ENCODE results near the gene PLD5. TPM values are rescaled to one million over a fixed set of nuclear protein-coding genes. Genes with fewer than 3 reads are reported as not detected.

The PLD5 gene
- total and polyA plus RNA-seq, 4 donors = under 0.01 to 0.17 (median 0.05) TPM; not detected in 1

GRCh38 chr1:242556759-242557158, 32.3 kb upstream of the PLD5 start (continued):
- TF ChIP-seq RAD21 (IDR thresholded peaks at IDR 0.05) (no peak), RXRA (IDR thresholded peaks at IDR 0.05) (no peak), GABPA (IDR thresholded peaks at IDR 0.05 in 1 of 2, conservative IDR thresholded peaks at IDR 0.05 in 1 of 2) (no peak)

- H3K9ac ChIP-seq (ENCODE audit: low read depth in 1 of 2, low read length in 2 of 2) = no peak overlapping the region
- H3K4me1 ChIP-seq (ENCODE audit: control insufficient read depth in 4 of 4, insufficient read depth in 4 of 4, low read length in 3 of 4) = no peaks in the 10 kb centered on the region
- no peaks in the 10 kb centered on the region for H3K36me3 ChIP-seq (ENCODE audit: control insufficient read depth in 4 of 4, insufficient read depth in 3 of 4, low read depth in 1 of 4, low read length in 3 of 4)
- H3K27me3 ChIP-seq (ENCODE audit: control insufficient read depth in 4 of 4, insufficient read depth in 4 of 4, low read length in 3 of 4) = peaks cover 0 to 2% (median 0%) of the 10 kb centered on the region in 4 donors
- no peak overlapping the region for H3K27ac ChIP-seq (ENCODE audit: low read depth in 1 of 2, low read length in 2 of 2)
- TF ChIP-seq SP1 (IDR thresholded peaks at IDR 0.05) = no peak
- H3K4me3 ChIP-seq (ENCODE audit: low read depth in 1 of 3, low read length in 3 of 3) = no peak overlapping the region
- no peak for DNase-seq (ENCODE audit: low spot score)
- H3K9me3 ChIP-seq (ENCODE audit: control insufficient read depth in 4 of 4, low read length in 3 of 4) = no peaks in the 10 kb centered on the region
Observed at GRCh38 chr1:242556276-242556675, 31.8 kb upstream of the PLD5 start.

- no peak for TF ChIP-seq YY1 (IDR thresholded peaks at IDR 0.05)
- TF ChIP-seq RAD21 (IDR thresholded peaks at IDR 0.05) = no peak
- no peak for TF ChIP-seq ZBTB33 (IDR thresholded peaks at IDR 0.05)
- TF ChIP-seq JUND (IDR thresholded peaks at IDR 0.05) = no peak
- no peak for TF ChIP-seq CTCF (IDR thresholded peaks at IDR 0.05; ENCODE audit: low read depth, low read length, missing input control)
- TF ChIP-seq EGR1 (IDR thresholded peaks at IDR 0.05; ENCODE audit: low read depth in 2 of 2) = no peak
- no peak for TF ChIP-seq GABPA (IDR thresholded peaks at IDR 0.05 in 1 of 2, conservative IDR thresholded peaks at IDR 0.05 in 1 of 2)
- TF ChIP-seq HNF4G (IDR thresholded peaks at IDR 0.05) = no peak
- TF ChIP-seq RXRA (IDR thresholded peaks at IDR 0.05) = no peak
- no peak for TF ChIP-seq ATF3 (IDR thresholded peaks at IDR 0.05)
- no peak for TF ChIP-seq FOXA2 (IDR thresholded peaks at IDR 0.05)
- no peak for TF ChIP-seq SP1 (IDR thresholded peaks at IDR 0.05)
- TF ChIP-seq HNF4A (conservative IDR thresholded peaks at IDR 0.05) = no peak
- no peak for TF ChIP-seq REST (IDR thresholded peaks at IDR 0.05)
- no peak for TF ChIP-seq MAX (IDR thresholded peaks at IDR 0.05)
- TF ChIP-seq TAF1 (conservative IDR thresholded peaks at IDR 0.05) = no peak
- TF ChIP-seq NR2F2 (IDR thresholded peaks at IDR 0.05) = no peak
- no peak for TF ChIP-seq FOXA1 (IDR thresholded peaks at IDR 0.05)
- no peaks in the 10 kb centered on the region for H3K9me3 ChIP-seq (ENCODE audit: control insufficient read depth in 4 of 4, low read length in 3 of 4)
- 69% methylated on average over 6 of the region's 6 CpGs for WGBS
- no peak overlapping the region for H3K9ac ChIP-seq (ENCODE audit: low read depth in 1 of 2, low read length in 2 of 2)
- H3K4me1 ChIP-seq (ENCODE audit: control insufficient read depth in 4 of 4, insufficient read depth in 4 of 4, low read length in 3 of 4) = no peaks in the 10 kb centered on the region
- no peaks in the 10 kb centered on the region for H3K36me3 ChIP-seq (ENCODE audit: control insufficient read depth in 4 of 4, insufficient read depth in 3 of 4, low read depth in 1 of 4, low read length in 3 of 4)
- H3K27me3 ChIP-seq (ENCODE audit: control insufficient read depth in 4 of 4, insufficient read depth in 4 of 4, low read length in 3 of 4) = peaks cover 0 to 2% (median 0%) of the 10 kb centered on the region in 4 donors
- DNase-seq (ENCODE audit: low spot score) = no peak
- no peak overlapping the region for H3K4me3 ChIP-seq (ENCODE audit: low read depth in 1 of 3, low read length in 3 of 3)
- no peak overlapping the region for H3K27ac ChIP-seq (ENCODE audit: low read depth in 1 of 2, low read length in 2 of 2)
Observed at GRCh38 chr1:242554577-242554976, 30.1 kb upstream of the PLD5 start.

Data from liver (tissue), 9 donors.